Activated naive CD4-positive, alpha-beta T cell treated with anti-CD3 and anti-CD28 coated beads, Interleukin-2, amount 50 U/mL, for 72 hours (primary cell): Measurements from ENCODE around the gene THADA. TPM values are rescaled to one million over a fixed set of nuclear protein-coding genes. Genes with fewer than 3 reads are reported as not detected.

Source experiments
- ATAC-seq, 2 donors: fragments of 150-1000 bp; cut with Tn5 transposase; 2 replicates each; pipeline ENCODE4 v1.10.0; 2021; ENCODE audit warnings: mild to moderate bottlenecking in 2 of 2, moderate library complexity in 2 of 2
- DNase-seq, 2 donors: peaks; one replicate each; pipeline ENCODE4 v3.0.0; 2021 to 2022; ENCODE audit warnings: low spot score in 2 of 2
- H3K27ac Mint-ChIP-seq, 2 donors: one replicate each; pipeline ENCODE4 v1.8.0; 2022; ENCODE audit warnings: mild to moderate bottlenecking in 2 of 2, mixed read lengths in 2 of 2
- H3K36me3 Mint-ChIP-seq, 2 donors: one replicate each; pipeline ENCODE4 v1.8.0; 2022; ENCODE audit warnings: mixed read lengths in 2 of 2
- H3K9me3 Mint-ChIP-seq, 2 donors: one replicate each; pipeline ENCODE4 v1.8.0; 2022; ENCODE audit warnings: mixed read lengths in 2 of 2
- total RNA-seq, 2 donors: library from RNA; stranded (reverse); gene quantifications; one replicate each; pipeline ENCODE4 v1.2.3, GENCODE V29; 2022

The THADA gene
- total RNA-seq, 2 donors from 2014 or later = 19.3 to 33.5 TPM

GRCh38 chr2:43360137-43360536 is 235.7 kb downstream of the THADA start:
- no peak for DNase-seq
- H3K9me3 Mint-ChIP-seq = no peaks in the 10 kb centered on the region
- no peaks in the 10 kb centered on the region for H3K36me3 Mint-ChIP-seq
- no peak for ATAC-seq
- no peak overlapping the region for H3K27ac Mint-ChIP-seq

GRCh38 chr2:43358410-43359201 is 237.2 kb downstream of the THADA start:
- Mint-ChIP-seq H3K36me3 (no peaks in the 10 kb centered on the region), H3K9me3 (no peaks in the 10 kb centered on the region), H3K27ac (no peak overlapping the region)
- ATAC-seq = no peak
- no peak for DNase-seq

GRCh38 chr2:43356774-43357173 is 239.1 kb downstream of the THADA start:
- Mint-ChIP-seq H3K27ac (no peak overlapping the region), H3K36me3 (no peaks in the 10 kb centered on the region), H3K9me3 (no peaks in the 10 kb centered on the region)
- no peak for DNase-seq
- ATAC-seq = no peak

GRCh38 chr2:43355399-43355798 is 240.4 kb downstream of the THADA start:
- H3K36me3 Mint-ChIP-seq = no peaks in the 10 kb centered on the region
- ATAC-seq = no peak
- H3K27ac Mint-ChIP-seq = no peak overlapping the region
- H3K9me3 Mint-ChIP-seq = no peaks in the 10 kb centered on the region
- DNase-seq = no peak

- DNase-seq (no peak), ATAC-seq (no peak)
- Mint-ChIP-seq H3K27ac (peak overlapping the region in 1 of 2 donors; percentile 40), H3K9me3 (no peaks in the 10 kb centered on the region), H3K36me3 (no peaks in the 10 kb centered on the region)
Measured at GRCh38 chr2:43349904-43350303, 245.9 kb downstream of the THADA start.

- peak overlapping the region in 1 of 2 donors; percentile 12 for H3K27ac Mint-ChIP-seq
- ATAC-seq = no peak
- H3K9me3 Mint-ChIP-seq = no peaks in the 10 kb centered on the region
- no peaks in the 10 kb centered on the region for H3K36me3 Mint-ChIP-seq
- DNase-seq = no peak
Measured at GRCh38 chr2:43348908-43349661, 246.8 kb downstream of the THADA start.

GRCh38 chr2:43347746-43348145 is 248.1 kb downstream of the THADA start:
- Mint-ChIP-seq H3K36me3 (no peaks in the 10 kb centered on the region), H3K9me3 (no peaks in the 10 kb centered on the region), H3K27ac (no peak overlapping the region)
- ATAC-seq (no peak), DNase-seq (no peak)

GRCh38 chr2:43346602-43347567 is 249.0 kb downstream of the THADA start:
- DNase-seq (no peak), ATAC-seq (no peak)
- no peaks in the 10 kb centered on the region for H3K36me3 Mint-ChIP-seq
- peak overlapping the region in 1 of 2 donors; percentile 19 for H3K27ac Mint-ChIP-seq
- no peaks in the 10 kb centered on the region for H3K9me3 Mint-ChIP-seq

- ATAC-seq (no peak), DNase-seq (no peak)
- Mint-ChIP-seq H3K36me3 (no peaks in the 10 kb centered on the region), H3K9me3 (no peaks in the 10 kb centered on the region), H3K27ac (peak overlapping the region in 1 of 2 donors; percentile 48)
Measured at GRCh38 chr2:43345872-43346271, 250.0 kb downstream of the THADA start.

GRCh38 chr2:43345391-43345813 is 250.4 kb downstream of the THADA start:
- H3K36me3 Mint-ChIP-seq = no peaks in the 10 kb centered on the region
- H3K9me3 Mint-ChIP-seq = no peaks in the 10 kb centered on the region
- ATAC-seq (no peak), DNase-seq (no peak)
- no peak overlapping the region for H3K27ac Mint-ChIP-seq

- no peak for DNase-seq
- Mint-ChIP-seq H3K9me3 (no peaks in the 10 kb centered on the region), H3K36me3 (no peaks in the 10 kb centered on the region), H3K27ac (no peak overlapping the region)
- ATAC-seq = no peak
Measured at GRCh38 chr2:43344868-43345373, 250.9 kb downstream of the THADA start.

- Mint-ChIP-seq H3K9me3 (no peaks in the 10 kb centered on the region), H3K27ac (peak overlapping the region in 1 of 2 donors; percentile 44), H3K36me3 (no peaks in the 10 kb centered on the region)
- no peak for ATAC-seq
- DNase-seq = no peak
Measured at GRCh38 chr2:43343573-43344304, 252.1 kb downstream of the THADA start.

- Mint-ChIP-seq H3K9me3 (no peaks in the 10 kb centered on the region), H3K36me3 (no peaks in the 10 kb centered on the region), H3K27ac (peak overlapping the region in 1 of 2 donors; percentile 52)
- no peak for ATAC-seq
- no peak for DNase-seq
Measured at GRCh38 chr2:43341959-43342757, 253.7 kb downstream of the THADA start.

GRCh38 chr2:43340945-43341356 is 254.9 kb downstream of the THADA start:
- ATAC-seq (no peak), DNase-seq (no peak)
- no peak overlapping the region for H3K27ac Mint-ChIP-seq
- H3K36me3 Mint-ChIP-seq = no peaks in the 10 kb centered on the region
- H3K9me3 Mint-ChIP-seq = no peaks in the 10 kb centered on the region

GRCh38 chr2:43340066-43340465 is 255.8 kb downstream of the THADA start:
- H3K9me3 Mint-ChIP-seq = no peaks in the 10 kb centered on the region
- no peak overlapping the region for H3K27ac Mint-ChIP-seq
- H3K36me3 Mint-ChIP-seq = no peaks in the 10 kb centered on the region
- DNase-seq (no peak), ATAC-seq (no peak)
